ENCODE data around the gene RARB.

DNA sequence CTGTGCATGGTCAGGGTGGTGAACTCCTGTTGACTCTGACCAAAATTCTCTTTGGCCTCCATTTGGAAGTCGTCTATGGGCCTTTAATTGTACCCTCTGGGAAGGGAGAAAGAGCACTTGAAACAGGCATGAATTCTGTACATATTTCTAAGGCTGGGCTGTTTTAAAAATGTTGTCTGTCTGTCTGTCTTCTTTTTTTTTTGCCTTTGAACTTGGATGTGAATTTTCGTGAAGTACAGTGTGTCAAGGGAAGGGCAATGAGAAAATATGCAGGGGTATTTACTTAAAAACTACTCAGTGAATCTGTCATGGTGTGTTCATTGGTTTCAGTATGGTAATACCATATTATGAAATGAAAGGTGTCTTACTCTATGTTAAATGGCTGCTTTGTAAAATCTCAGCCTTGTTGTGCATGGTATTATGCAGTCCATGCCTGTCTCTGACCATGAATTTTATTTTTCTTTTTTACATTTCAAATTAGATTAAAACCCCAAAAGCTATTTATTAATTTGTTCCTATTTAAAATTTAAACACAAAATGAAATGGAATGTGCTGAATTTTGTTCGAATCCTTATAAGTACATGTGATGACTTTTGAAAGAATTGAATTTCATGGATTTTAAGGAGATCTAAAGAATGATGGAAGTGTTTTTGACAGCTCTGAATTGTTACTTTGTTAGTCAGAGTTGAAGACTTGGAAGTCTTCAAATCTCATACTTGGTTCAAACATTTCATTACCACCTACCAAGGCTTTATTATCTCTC lies 51.1 kb downstream of the RARB start:
- no peak for TF ChIP-seq YY1 (IDR thresholded peaks at IDR 0.05; ENCODE audit: insufficient read depth, insufficient read length)
- TF ChIP-seq SUZ12 (IDR thresholded peaks at IDR 0.05; ENCODE audit: extremely low read depth, insufficient read depth, insufficient read length), result no peak

Measured in NT2/D1 (cell line).